HuH-7.5 (cell line): Measurements from ENCODE around the gene GPR55.

Experiments used
- DNase-seq: peaks from one replicate; pipeline ENCODE4 v3.0.0; 2011; ENCODE audit warnings: low spot score

The GPR55 gene

DNA sequence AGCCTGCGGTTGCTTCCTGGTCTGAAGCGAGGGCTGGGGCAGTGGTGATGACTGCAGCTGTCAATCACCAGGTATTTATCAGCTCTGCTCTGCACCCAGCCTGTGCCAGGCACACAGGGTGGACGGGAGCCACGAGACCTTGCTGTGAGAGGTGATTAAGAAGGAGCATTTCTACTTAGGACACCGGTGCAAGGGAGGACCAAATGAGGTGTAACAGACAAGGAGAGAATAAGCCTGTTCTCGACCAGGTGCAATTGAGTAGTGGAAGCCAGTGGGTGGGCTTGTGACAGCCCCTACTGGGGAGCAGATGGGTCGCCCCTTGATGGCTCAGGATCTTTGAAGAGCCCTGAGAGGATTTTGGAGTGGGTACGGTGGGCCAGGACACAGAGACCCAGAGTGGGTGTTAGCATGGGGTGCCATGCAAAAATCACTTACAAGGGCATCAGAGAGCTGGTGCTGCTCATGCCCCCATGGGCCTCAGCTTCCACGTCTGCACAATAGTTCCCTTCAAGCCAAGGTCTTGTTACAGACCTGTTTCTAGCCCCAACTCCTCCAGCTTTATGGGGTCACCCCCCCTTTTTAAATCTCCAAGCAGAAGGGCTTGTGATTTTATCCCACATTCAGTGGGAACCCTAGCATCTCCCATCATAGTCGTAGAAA, 24.6 kb downstream of the GPR55 start:
- no peak for DNase-seq

DNA sequence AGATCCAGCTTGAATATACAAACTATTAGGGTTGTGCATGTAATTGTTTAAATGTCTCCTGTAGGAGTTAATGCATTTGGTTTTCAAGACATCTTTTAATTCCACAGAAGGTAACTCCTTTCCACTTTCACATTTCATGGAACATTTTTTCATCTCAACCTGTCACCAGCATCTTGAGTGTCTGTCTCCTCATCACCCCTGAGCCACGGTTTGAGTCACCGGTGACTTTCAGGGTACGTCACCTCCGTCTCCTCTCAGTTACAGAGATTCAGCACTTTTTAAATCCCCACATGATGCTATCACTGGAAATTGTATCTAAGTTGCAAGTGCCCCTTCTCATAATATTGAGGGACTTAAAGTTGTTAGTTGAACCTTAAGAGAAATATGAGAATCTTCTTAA, 25.3 kb downstream of the GPR55 start:
- no peak for DNase-seq

DNA sequence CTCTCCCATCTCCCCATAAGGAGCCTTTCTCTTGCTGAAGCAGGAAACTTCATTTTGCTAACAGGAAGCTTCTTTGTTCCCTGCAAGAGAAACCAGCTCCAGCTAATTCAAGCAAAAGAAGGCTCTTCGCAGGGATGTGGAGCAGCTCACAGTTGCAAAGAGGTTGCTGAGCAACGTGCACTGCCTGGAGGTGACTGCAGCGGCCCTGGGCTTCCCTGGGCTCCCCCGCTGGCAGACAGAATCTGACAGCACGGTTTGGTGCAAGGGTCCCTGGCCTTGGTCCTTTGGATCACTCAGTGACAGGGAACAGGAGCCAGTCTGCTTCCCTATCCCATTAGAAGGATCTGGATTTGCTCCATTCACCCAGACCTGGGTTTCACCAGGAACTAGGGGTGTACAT, 25.8 kb downstream of the GPR55 start:
- no peak for DNase-seq

DNA sequence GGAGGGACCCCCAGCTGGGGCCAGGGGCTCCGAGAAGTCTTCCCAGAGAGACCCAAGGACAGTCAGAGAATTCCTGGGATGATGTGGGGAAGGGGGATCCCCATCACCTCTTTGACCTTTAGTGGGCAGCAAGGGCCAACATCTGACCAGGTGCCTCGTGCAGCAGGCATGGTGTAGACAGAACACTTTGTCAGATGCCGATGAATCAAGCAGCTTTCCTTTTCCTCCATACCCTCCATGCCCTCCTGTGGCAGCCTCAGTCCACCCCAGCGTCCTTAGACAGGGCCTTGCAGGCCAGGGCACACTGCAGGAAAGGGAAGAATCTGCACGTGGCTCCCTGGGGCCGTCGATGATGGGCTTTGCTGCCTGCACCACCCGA, 26.3 kb downstream of the GPR55 start:
- no peak for DNase-seq

DNA sequence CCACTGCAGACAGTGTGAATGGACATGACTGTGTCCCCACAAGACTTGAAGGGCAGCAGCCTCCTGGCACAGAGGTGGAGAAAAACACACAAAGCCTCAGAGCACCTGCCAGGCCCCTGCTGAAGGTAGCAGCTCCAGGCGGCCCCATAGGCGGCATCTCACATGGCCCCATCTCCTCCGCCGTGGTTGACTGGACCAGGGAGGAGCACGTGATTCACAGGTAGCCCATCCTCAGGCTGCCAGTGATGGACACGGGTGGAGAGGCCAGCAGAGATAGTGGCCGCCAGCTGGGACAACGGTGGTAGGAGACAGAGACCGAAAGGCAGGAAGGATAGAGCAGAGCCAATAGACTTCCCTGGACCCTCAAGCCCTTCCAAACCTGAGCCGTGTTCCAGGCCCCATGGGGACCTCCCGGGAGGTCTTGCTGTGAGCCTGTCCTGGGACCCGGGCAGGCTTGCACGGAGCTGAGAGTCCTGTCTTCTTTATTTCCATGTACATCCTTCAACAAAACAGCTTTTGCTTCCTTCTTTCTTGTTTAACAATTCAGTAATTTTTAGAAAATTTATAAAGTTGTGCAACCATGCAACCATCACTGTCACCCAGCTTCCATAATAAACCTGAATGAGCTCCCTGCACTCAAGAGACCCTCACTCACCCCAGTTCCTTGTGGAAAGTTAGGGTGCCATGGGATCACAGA, 26.9 kb downstream of the GPR55 start:
- no peak for DNase-seq

DNA sequence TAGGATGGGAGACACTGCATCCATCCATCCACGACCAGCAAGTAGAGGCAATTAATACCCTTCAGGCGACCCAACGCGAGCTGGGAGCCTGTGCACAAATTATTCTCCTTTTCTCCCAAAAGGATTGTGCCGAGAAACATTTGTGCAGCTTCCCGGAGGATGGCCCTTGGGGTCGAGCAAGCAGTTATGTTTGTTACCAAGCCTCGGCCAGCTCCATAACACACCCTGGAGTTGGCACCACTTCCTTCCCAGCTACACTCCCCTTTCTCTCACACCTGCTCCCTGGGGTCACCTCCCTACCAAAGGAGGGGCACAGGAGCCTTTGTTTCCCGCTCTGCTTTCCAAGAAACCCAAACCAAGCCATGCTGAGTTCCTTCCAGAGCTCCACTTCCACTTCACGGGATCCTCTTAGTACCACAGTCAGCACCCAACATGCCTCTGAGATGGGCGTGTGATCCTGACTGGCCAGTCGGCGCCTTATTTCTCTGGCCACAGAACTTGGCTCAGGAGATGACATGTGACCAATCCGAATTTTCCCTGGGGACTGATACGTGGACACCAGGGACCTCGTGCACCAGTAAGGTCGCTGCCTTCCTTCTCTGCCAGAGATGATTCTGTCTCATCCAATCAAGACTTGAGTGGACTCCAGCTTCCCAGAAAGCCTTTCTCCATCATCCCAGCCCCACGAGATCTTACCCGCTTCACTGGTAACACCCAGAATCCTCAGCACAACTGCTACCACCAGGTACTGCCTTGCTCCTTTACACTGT, 28.5 kb downstream of the GPR55 start:
- no peak for DNase-seq

DNA sequence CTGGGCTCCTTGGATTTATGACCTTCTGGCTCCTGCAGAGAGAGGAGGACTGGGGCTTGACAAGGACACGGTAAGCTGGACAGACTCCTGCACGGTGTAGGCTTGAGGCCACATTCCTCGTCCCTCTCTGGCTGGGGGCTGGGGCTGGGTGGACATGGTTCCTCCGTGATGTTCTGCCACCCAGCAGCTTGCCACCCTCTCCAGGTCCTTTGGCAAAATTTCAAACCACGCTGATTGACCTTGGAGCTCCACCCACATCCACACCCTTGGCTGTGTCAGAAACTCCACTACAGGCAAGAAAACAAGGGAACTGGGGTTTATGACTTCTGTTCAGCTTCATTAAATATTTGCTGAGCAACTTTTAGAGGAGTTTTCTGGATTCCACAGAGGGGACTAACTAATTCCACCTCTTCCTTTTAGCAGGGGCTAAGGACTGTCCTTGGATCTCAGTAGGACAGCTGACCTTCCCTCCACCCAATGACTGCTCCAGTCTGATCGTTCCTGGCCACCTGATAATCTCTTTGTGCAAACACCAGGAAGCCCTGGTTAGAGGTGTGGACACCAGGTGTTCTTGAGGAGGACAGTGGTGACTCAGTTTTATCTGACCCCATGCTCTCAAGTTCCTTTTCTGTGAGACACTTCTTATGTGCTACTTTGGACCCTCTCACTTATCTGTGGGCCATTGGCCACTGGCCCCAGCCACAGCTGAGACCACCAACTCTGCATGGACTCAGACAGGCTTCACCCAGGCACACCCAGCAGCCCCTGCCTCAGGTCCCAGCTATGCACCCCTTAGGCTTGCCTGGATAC, 29.3 kb downstream of the GPR55 start:
- DNase-seq = no peak

DNA sequence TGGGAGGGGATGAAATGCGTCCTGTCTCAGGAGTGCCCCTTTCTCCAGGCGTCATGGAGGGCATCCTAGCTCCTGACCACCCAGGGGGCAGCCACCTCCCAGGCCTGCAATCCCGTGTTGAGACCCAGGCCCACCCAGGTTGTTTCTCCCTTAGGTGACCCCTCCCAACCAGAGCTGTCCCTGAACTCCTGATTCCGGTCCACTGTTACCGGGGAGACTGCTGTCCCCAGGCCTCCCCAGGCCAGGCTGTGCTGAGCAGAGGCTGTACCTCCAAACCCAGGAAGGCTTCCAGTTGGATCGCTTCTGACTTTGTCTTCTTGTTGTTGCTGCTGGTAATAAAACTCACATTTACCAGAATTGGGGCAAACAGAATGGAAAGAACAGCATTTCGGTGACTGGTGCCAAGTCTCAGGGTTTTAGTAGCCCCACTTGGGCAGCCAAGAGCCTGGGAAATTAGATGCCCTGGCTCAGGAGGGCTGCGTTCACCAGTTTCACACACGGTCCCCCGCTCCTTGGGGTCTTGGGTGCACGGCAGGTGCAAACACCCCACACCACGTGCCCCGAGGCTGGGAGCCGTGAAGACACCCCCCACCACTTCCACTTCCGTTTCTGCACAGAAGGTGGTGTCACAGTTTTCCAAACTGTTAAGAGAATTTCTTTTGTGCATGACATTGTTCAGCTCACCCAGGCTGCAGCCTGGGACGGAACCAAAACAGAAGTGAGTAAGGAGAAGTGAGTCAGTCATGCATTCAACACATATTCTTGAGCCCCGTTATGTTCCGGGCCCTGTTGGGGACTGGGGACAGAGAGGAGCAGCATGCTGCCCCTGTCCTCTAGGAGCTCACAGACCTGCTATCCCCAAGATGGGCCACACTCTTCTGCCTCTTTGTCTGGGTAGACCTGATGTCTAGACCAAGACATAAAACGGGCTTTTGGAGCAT, 30.9 kb downstream of the GPR55 start:
- DNase-seq = no peak

DNA sequence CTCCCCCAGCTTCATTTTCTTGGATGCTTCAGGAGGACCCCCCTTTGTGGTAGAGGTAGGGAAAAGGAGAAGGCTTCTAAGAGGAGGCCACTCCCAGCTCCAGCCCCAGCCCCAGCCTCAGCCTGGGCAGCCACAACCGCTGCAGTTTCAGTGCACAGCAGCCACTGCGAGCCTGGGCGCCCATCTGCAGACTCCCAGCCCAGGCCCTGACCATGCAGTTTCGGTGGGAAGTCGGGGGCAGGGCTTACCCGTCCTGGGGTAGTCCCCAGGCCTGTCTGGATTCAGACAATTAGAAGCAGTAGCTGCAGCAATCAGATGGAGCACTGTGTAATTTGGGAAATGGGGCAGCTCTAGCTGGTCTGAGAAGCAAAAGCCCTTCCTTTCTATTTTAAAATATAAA, 31.7 kb downstream of the GPR55 start:
- DNase-seq = no peak

DNA sequence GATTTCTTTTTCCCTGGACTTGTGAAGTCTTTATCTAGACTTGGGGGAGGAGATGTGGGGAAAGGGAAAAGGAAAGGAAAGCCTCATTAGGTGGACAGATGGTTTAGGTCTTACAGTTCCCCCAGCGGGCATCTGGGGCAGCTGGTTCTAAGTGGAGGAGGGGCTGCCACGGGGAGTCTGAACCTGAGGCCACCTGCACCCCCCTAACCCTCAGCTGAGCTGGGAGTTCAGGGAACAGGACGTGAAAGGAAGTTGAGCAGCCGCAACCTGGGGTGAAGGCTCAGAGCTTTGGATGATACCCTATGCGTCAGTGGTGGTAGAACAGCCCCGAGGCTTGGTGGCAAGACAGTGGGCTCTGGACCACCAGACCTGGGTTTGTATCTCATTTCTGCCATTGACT, 33.5 kb downstream of the GPR55 start:
- no peak for DNase-seq

DNA sequence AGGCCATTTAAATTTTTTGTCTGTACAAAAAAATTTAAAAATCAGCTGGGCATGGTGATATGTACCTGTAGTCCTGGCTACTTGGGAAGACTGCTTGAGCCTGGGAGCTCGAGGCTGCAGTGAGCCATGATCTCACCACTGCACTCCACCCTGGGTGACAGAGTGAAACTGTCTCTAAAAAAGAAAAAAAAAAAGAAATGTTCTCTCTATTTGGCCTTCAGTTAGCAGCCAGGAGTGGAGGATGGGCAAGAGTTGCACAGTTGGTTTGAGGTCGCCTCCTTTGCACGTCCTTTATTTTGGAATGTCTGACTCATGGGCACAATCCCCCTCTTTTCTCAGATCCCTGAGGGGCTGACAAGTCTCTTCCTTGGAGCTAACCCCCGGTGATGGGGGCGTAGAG, 34.0 kb downstream of the GPR55 start:
- no peak for DNase-seq

DNA sequence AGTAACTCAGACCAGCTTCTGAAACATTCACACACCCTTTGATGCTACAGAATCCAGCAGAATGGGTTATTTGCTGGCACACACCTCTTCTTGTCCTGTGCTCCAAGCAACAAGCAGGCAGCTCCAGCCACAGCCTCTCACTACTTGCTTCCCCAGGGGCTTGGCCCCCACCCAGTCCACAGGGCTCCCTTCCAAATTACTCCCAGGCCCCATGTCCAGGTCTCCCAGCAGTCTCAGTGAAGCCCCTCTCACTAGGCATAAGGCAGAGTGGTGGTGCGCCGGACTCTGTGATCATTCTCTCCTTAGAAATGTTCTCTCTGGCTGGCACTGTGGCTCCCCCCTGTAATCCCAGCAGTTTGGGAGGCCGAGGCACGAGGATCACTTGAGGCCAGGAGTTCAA, 34.4 kb downstream of the GPR55 start:
- DNase-seq = no peak

DNA sequence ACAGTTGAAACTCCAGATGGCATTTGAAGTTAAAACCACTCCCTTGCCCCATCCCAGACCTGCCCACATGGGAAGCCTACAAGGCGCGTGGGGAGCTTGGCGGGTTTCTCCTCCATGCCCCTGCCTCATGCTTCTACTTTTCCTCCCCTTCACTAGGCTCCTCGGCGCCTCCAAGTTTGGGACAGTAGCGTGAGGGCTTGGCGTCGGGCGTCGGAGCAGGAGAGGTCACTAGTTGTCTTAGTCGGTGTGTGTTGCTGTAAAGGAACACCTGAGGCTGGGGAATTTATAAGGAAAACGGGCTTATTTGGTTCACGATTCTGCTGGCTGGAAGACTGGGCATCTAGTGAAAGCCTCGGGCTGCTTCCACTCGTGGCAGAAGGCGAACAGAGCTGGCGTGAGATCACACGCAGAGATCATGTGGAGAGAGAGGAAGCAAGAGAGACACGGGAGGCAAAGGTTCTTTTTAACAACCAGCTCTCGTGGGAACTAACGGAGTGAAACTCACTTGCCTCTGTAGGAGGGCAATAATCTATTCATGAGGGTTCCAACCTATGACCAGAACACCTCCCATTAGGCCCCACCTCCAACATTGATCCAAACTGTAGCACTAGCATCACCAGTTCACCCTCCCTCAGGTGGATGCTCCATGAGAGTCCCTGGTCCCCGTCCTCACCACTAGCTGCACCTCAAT, 35.0 kb downstream of the GPR55 start:
- DNase-seq = no peak

DNA sequence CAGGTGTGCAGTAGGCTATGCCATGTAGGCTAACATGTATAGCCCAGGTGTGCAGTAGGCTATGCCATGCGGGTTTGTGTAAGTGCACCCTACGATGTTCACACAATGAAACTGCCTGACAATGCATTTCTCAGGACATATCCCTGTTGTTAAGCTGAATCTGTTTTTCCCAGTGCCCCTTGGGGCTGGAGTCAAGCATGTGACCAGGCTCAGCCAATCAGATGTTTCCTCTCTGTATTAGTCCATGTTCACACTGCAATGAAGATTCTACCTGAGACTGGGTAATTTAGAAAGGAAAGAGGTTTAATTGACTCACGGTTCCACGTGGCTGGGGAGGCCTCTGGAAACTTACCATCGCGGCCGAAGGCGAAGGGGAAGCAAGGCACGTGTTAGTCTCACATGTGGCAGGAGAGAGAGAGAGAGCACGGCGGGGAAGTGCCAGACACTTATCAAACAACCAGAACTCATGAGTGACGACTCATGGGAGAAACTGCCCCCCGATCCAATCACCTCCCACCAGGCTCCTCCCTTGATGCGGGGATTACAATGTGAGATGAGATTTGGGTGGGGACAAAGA, 36.1 kb downstream of the GPR55 start:
- DNase-seq = no peak

DNA sequence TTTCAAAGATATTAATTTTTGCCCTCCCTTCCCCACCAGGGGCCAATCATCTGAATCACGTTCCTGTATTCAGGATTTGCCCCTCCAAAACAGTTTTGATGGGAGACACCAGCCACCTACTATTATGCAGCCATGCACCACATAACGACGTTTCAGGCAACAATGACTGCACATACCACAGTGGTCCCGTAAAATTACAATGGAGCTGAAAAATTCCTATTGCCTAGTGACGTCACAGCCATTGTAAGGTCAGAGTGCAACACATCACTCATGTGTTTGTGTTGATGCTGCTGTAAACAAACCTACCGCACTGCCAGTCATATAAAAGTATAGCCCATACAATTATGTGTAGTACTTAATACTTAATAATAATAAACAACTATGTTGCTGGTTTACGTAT, 37.7 kb downstream of the GPR55 start:
- DNase-seq = no peak

DNA sequence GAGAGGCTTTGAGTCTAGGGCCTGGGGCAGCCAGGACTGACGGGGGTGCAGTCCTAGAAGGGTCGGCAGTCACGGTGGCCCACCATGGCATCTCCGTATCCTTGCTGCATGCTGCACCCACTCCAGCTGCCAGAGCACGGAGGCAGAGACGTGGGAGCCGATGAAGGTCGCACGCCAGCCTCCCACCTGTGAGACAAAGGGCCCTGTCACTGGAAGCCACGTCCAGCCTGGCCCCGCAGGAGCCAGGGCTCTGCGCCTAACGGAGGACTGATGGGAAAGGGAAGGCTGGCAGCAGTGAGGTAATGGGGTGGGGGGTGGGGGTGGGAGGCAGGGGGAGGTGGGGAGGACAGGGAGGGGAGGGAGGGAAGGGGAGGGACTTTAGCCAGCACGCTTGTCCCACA, 38.4 kb downstream of the GPR55 start:
- DNase-seq = no peak

DNA sequence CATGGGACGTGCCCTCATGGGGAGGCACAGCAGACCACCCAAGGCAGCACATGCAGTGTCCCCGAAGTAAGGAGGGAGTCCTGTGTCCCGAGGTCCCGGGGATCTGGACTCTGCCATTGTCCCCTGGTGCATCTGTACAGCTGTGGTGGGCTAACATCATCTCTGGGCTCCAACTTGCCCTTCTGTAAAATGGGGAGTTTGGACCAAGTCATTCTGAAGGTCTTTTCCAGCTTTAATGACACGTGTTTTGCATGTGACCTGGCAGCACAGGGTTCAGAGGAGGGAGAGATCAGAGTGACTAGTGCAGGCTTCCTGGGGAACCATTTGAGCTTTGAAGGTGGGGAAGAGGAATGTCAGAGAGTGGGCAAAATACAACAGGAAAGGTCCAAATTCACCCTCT, 38.8 kb downstream of the GPR55 start:
- DNase-seq = no peak

DNA sequence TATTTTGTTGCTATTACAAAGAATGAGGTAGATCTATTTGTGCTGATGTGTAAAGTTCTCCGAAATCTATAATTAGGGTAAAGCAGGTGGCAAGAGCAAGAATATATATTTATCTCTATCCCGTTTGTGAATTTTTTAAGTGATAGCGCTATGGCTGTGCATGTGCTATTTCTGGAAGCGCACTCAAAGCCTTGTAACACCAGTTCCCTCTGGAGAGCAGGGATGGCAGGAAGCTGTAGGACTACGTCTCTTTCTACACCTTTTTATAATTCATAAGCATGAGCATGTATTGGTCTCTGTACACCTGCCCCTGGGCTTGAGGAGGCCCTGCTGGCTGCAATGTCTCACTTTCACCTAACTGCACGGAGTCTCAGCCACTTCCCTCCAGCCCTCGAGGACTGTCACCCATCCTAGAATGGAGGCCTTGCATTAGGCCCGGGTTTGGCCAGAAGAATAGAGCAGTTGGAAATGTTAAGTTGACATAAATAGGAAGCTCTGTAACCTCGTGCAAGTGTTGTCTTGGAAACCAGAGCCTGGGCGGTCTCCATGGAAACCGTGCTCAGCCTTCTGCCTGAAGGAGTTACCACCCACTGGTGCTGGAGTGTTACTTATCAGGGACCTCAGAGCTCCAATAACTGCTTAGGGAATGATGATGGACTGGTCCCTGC, 39.4 kb downstream of the GPR55 start:
- no peak for DNase-seq

DNA sequence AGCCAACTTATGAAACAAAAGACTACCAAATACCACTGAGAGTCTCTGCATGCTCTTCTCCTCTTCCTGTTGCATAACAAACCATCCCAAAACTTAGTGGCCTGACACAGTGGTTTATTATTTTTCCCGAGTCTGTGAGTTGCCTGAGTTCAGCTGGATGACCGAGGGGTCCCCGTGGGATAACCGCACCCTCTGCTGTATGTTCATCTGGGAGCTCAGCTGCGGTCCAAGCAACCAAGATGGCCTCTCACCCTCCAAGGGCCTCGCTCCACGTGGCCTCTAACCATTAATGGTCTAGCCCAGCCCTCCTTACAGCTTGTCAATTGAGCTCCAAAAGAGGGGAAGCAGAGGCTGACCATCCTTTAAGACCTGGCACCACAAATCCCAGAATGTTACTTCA, 43.2 kb downstream of the GPR55 start:
- no peak for DNase-seq

DNA sequence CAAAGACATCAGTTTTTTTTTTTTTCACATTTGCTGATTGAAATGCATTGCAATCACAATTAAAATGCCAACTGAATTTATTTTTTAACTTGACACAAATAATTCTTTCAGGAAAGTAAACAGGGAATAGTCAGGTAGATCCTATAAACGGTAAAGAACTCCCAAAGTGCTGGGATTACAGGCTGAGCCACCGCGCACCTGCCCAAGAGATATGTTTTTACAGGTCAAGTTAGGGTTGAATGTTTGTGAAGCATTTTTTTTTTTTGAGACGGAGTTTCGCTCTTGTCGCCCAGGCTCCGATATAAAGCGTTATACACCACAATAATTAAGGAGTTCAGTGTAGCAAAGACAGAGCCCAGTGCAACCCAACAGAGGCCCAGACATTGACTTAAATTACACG, 45.2 kb downstream of the GPR55 start:
- DNase-seq = no peak
